ENCODE measurements around the gene SPCS3.
A peak's percentile ranks its signal among the peaks of the same experiment; 100 is the strongest.

SPCS3 gene

GRCh38 chr4:176319704-176320339, at the start of gene SPCS3:
TSS of gene SPCS3 (plus strand) at chr4:176319966. CDS start at chr4:176320077, 111 bp downstream.
- peak; percentile 80 for DNase-seq (ENCODE audit: low read depth)
- in situ Hi-C loops (cut with HindIII; ENCODE audit: low sequenced_read_pairs) = no loop called here
- TF ChIP-seq CTCF (IDR thresholded peaks at IDR 0.05; ENCODE audit: low read depth, low read length, missing control alignments) = no peak

DNA sequence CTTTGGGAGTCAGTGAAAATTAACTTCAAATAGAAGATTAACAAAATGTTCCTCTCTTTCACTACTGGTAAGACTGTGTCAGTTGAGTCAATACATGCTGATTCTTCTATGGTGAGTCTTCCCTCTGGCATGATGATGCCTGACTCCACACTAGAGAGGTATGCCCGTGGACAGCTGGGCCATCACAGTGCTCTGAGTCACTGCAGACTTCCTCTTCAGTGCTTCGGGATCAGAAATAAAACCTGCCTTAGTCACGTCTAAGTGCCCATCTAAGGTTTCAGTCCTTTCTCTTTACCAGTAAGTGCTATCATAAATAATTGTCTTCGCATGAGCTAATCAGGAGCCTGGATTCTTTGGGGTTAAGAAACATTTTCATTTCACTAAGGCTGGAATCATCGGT, 49.1 kb upstream of the SPCS3 start:
- in situ Hi-C loops (cut with HindIII; ENCODE audit: low sequenced_read_pairs) = no loop called here
- H3K4me3 ChIP-seq (ENCODE audit: low read depth, low read length) = no peak overlapping the region
- DNase-seq (ENCODE audit: low read depth) = peak; percentile 75
- no peak for TF ChIP-seq CTCF (IDR thresholded peaks at IDR 0.05; ENCODE audit: low read depth, low read length, missing control alignments)

More at GRCh38 chr4:176319704-176320339, at the start of gene SPCS3:
- peak within 1 kb of the TSS; percentile 56 for H3K4me3 ChIP-seq (ENCODE audit: low read depth, low read length)

GRCh38 chr4:176271749-176272148, 48.0 kb upstream of the SPCS3 start:
- no peak for TF ChIP-seq CTCF (IDR thresholded peaks at IDR 0.05; ENCODE audit: low read depth, low read length, missing control alignments)
- H3K4me3 ChIP-seq (ENCODE audit: low read depth, low read length) = no peak overlapping the region
- DNase-seq (ENCODE audit: low read depth) = no peak
- in situ Hi-C loops (cut with HindIII; ENCODE audit: low sequenced_read_pairs) = no loop called here

GRCh38 chr4:176272799-176273198, 47.0 kb upstream of the SPCS3 start:
- no peak for TF ChIP-seq CTCF (IDR thresholded peaks at IDR 0.05; ENCODE audit: low read depth, low read length, missing control alignments)
- in situ Hi-C loops (cut with HindIII; ENCODE audit: low sequenced_read_pairs) = no loop called here
- H3K4me3 ChIP-seq (ENCODE audit: low read depth, low read length) = no peak overlapping the region
- DNase-seq (ENCODE audit: low read depth) = no peak

DNA sequence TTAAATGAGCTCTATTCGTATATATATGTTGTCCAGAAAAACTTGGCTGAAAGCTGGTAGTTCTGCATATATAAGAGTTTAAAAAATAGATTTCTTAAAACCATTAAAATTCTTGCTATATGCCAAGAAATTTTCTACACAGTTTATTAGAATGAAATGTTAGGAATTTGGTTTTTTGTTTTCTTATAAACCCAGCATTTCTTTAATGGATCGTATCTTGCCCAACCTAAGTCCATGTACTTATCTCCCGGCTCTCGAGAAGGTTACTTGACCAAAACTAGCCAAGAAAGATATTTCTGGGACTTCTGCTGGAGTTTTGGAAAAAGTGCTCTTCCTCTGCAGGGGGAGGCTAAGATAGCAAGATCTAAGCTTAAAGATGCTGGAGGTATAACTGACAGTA, 46.0 kb upstream of the SPCS3 start:
- DNase-seq (ENCODE audit: low read depth) = no peak
- H3K4me3 ChIP-seq (ENCODE audit: low read depth, low read length) = no peak overlapping the region
- in situ Hi-C loops (cut with HindIII; ENCODE audit: low sequenced_read_pairs) = no loop called here
- TF ChIP-seq CTCF (IDR thresholded peaks at IDR 0.05; ENCODE audit: low read depth, low read length, missing control alignments) = no peak

DNA sequence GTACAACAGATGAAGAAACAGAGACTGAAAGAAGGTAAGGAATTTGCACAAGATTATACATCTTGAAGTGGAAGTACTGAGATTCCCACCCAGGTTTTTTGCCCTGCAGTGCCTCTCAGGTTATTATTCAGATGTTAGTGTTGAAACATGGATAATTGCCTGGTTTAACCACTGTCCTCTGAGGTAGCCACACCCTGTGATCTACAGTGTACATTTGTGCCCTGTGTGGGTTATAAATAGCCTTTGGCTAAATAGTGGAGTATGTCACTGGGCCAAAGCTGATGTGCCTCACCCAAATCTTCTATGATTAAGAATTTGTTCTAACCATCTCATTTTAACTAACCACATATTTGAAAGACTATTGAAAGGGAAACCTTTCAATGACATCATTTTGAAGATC, 45.3 kb upstream of the SPCS3 start:
- TF ChIP-seq CTCF (IDR thresholded peaks at IDR 0.05; ENCODE audit: low read depth, low read length, missing control alignments) = no peak
- DNase-seq (ENCODE audit: low read depth) = no peak
- H3K4me3 ChIP-seq (ENCODE audit: low read depth, low read length) = no peak overlapping the region
- in situ Hi-C loops (cut with HindIII; ENCODE audit: low sequenced_read_pairs) = no loop called here

Measured in astrocyte of the cerebellum (primary cell).